ENCODE data around the gene SLC25A25. TPM values are rescaled to one million over a fixed set of nuclear protein-coding genes. Genes with fewer than 3 reads are reported as not detected.

SLC25A25 gene
- total RNA-seq, 1 donor from 2014 or later = 19.7 TPM

DNA sequence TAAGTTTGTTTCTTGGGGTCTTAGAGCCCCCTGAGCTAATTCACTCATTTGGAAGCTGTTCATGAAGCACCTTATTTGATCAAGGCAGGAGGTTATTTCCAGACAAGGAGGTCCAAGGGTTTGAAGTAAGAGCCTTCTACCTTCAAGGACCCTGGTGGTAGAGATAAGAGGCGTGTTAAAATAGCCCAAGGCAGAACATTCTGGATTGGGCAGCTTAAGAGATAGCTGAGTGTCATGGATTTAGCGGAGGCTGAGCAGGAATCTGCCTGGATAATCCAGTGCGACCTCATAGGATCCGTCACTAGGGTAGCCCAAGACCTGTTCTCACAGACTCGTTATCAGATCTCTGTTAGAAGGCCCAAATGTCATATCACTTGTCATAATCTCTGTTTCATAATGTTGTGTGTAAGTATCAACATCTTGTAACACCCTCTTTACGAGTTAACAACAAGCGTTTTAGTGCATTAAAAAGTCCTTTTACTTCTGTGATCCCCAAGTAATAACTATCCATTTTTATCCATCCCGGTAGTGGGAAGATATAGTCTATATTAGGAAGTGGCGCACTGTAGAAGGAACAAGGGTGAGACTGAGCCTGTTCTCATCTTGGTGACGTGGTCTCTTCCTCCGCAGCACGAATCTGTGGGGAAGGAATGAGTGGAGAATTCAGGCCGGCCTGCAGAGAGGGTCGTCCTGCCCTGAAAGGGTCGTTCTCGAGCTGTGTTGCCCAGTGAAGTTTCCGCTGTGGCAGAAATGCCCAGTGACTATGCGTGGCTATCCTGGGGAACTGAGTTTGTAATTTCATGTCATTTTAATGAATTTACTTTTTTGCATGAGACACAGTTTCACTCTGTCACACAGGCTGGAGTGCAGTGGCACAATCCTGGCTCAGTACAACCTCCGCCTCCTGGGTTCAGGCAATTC lies 28.8 kb downstream of the SLC25A25 start:
- intact Hi-C loops (cut with micrococcal nuclease) = no loop called here

GRCh38 chr9:128097543-128098296 lies 29.7 kb downstream of the SLC25A25 start:
- intact Hi-C loops (cut with micrococcal nuclease) = no loop called here

GRCh38 chr9:128098297-128099230 lies 30.5 kb downstream of the SLC25A25 start:
- intact Hi-C loops (cut with micrococcal nuclease) = no loop called here

- intact Hi-C loops (cut with micrococcal nuclease) = no loop called here
These were observed 31.3 kb downstream of the SLC25A25 start for GRCh38 chr9:128099231-128099931.

GRCh38 chr9:128099932-128100491 lies 32.0 kb downstream of the SLC25A25 start:
- intact Hi-C loops (cut with micrococcal nuclease) = no loop called here

DNA sequence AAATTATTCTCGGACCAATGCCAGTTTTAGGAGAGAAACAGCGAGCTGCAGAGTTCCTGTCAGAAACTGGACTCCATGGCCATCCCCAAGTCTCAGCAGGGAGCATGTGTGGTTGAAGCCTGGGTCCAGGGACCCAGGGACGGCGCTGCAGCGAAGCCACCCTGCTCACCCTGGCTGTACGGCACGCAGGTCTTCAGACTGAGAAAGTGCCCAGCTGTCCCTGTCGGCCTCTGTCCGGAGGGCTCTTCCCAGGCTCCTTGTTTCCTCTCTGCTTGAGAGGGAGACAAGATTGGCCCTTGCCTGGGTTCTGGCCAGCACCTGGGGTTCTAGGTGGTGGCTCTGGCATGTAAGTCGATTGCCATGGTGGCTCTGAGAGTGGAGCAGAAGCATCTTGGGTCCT lies 32.5 kb downstream of the SLC25A25 start:
- intact Hi-C loops (cut with micrococcal nuclease) = no loop called here

DNA sequence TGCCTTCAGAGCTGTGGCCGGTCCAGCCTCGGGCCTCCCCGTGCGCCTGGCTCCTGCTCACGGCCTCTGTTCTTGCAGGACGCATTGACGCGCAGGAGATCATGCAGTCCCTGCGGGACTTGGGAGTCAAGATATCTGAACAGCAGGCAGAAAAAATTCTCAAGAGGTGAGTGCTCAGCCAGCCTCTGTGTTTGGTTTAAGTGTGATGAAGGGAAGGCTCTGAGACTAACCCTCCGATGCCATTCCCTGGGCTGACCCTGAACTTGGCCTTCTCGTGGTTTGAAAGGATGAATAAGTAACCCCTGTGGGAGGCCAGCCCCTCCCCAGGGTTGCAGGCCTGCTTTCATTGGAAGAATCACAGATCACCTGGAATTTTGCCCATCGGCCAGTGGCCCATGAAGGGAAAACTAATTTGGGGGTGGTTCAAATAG lies 33.2 kb downstream of the SLC25A25 start:
- intact Hi-C loops (cut with micrococcal nuclease) = no loop called here

GRCh38 chr9:128101690-128102089 lies 33.7 kb downstream of the SLC25A25 start:
- intact Hi-C loops (cut with micrococcal nuclease) = no loop called here

GRCh38 chr9:128102196-128102595 lies 34.2 kb downstream of the SLC25A25 start:
- intact Hi-C loops (cut with micrococcal nuclease) = no loop called here

DNA sequence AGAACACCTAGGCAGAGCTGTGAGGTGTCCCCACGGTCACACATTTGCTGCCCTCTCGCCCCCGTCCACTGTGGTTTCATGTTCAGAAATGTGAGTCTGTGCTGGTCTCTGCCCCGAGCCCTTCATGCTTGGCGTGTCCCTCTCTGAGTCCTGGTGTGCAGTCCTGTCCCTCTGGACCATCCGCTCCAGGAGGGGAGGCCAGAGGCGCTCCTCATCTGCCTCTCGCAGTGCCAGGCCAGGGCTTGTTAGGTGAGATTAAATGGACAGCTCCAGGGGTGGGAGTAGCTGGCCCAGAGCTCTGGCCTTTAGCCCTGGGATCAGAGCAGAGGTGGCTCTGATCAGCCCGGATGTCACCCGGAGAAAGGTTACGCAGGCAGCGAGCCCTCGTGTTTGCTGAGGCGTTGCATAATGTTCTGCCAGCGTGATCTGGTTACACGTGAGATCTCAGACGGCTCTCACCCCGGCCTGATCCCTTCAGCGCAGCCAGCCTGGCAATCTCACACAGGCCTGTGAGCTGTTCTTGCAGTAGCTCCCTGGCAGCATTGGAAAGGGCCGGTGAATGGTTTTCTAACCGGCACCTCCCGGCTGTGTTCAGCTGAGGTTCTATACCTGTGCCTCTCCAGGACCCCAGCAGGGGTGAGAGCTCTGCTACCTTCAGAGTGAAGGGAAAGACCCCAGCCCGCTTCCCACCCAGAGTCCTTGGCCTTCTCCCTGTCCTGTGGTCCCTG lies 35.0 kb downstream of the SLC25A25 start:
- intact Hi-C loops (cut with micrococcal nuclease) = no loop called here

DNA sequence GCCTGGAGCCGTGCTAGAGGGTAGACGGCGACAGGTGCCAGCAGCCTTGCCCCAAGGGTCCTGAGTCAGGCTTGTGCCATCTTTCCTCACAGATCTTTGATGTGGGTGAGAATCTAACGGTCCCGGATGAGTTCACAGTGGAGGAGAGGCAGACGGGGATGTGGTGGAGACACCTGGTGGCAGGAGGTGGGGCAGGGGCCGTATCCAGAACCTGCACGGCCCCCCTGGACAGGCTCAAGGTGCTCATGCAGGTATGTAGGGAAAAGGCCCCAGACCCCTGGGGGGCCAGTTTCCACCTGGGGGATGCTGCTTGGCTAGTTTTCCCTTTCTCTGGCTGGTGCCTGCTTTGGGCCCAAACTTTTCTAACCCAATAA lies 35.5 kb downstream of the SLC25A25 start:
- intact Hi-C loops (cut with micrococcal nuclease) = no loop called here

- intact Hi-C loops (cut with micrococcal nuclease) = no loop called here
These were observed 36.2 kb downstream of the SLC25A25 start for GRCh38 chr9:128104171-128104618.

GRCh38 chr9:128105538-128106175 lies 37.6 kb downstream of the SLC25A25 start:
- intact Hi-C loops (cut with micrococcal nuclease) = no loop called here

DNA sequence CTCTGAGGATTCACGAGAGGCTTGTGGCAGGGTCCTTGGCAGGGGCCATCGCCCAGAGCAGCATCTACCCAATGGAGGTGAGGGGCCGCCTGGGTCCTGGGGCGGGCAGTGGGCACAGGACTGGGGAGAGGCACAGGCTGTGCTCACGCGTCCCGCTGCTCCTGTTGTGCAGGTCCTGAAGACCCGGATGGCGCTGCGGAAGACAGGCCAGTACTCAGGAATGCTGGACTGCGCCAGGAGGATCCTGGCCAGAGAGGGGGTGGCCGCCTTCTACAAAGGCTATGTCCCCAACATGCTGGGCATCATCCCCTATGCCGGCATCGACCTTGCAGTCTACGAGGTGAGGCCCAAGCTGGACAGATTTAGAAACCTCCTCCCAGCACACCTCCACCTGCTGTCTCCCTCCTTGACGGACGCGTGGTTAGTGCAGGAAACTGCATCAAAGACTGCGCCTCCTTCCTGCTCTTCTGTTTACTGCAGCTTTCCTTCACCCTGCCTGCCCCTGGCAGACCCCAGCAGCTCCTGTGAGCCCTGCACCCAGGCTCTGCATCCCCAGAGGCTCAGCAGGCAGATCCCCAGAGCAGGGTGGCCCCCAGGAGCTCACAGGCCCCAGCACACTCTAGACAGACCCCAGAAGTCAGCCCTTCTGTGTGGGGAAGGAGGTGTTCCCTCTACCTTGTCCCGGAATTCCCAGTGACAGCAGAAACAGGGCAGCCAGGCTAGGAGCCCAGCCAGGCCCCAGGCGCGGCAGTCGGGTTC lies 38.3 kb downstream of the SLC25A25 start:
- intact Hi-C loops (cut with micrococcal nuclease) = no loop called here

GRCh38 chr9:128106940-128107467 lies 39.0 kb downstream of the SLC25A25 start:
- intact Hi-C loops (cut with micrococcal nuclease) = no loop called here

DNA sequence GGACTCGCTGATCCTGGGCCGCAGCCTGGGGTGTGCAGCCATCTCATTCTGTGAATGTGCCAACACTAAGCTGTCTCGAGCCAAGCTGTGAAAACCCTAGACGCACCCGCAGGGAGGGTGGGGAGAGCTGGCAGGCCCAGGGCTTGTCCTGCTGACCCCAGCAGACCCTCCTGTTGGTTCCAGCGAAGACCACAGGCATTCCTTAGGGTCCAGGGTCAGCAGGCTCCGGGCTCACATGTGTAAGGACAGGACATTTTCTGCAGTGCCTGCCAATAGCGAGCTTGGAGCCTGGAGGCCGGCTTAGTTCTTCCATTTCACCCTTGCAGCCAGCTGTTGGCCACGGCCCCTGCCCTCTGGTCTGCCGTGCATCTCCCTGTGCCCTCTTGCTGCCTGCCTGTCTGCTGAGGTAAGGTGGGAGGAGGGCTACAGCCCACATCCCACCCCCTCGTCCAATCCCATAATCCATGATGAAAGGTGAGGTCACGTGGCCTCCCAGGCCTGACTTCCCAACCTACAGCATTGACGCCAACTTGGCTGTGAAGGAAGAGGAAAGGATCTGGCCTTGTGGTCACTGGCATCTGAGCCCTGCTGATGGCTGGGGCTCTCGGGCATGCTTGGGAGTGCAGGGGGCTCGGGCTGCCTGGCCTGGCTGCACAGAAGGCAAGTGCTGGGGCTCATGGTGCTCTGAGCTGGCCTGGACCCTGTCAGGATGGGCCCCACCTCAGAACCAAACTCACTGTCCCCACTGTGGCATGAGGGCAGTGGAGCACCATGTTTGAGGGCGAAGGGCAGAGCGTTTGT lies 39.6 kb downstream of the SLC25A25 start:
- intact Hi-C loops (cut with micrococcal nuclease) = no loop called here

All from T-helper 2 cell treated with Interferon-gamma antibody and Interleukin-4, amounts not matched to agents 100 ng/mL and 5 ng/mL, for 36 hours (primary cell).